Activated T-helper 17 cell treated with anti-CD3 and anti-CD28 coated beads, Interleukin-2, amount 50 U/mL, for 72 hours (primary cell): ENCODE results near the gene PTPA. TPM values are rescaled to one million over a fixed set of nuclear protein-coding genes. Genes with fewer than 3 reads are reported as not detected.

Experiments
- ATAC-seq: fragments of 150-1000 bp; cut with Tn5 transposase; replicated peaks from 2 replicates; pipeline ENCODE4 v1.10.0; 2021; ENCODE audit warnings: mild to moderate bottlenecking, moderate library complexity
- H3K27ac Mint-ChIP-seq: one replicate; pipeline ENCODE4 v1.8.0; 2022; ENCODE audit warnings: mixed read lengths
- H3K27me3 Mint-ChIP-seq: one replicate; pipeline ENCODE4 v1.8.0; 2022; ENCODE audit warnings: mixed read lengths
- H3K36me3 Mint-ChIP-seq: one replicate; pipeline ENCODE4 v1.8.0; 2022; ENCODE audit warnings: low read depth, mild to moderate bottlenecking, mixed read lengths
- H3K4me1 Mint-ChIP-seq: one replicate; pipeline ENCODE4 v1.8.0; 2022; ENCODE audit warnings: mixed read lengths
- H3K4me3 Mint-ChIP-seq: one replicate; pipeline ENCODE4 v1.8.0; 2022; ENCODE audit warnings: mild to moderate bottlenecking, mixed read lengths
- H3K9me3 Mint-ChIP-seq: one replicate; pipeline ENCODE4 v1.8.0; 2022; ENCODE audit warnings: mixed read lengths
- total RNA-seq, 2 donors: library from RNA; stranded (reverse); gene quantifications; one replicate each; pipeline ENCODE4 v1.2.3, GENCODE V29; 2022

PTPA gene
- total RNA-seq, 2 donors from 2014 or later, result 77.9 to 131 TPM

DNA sequence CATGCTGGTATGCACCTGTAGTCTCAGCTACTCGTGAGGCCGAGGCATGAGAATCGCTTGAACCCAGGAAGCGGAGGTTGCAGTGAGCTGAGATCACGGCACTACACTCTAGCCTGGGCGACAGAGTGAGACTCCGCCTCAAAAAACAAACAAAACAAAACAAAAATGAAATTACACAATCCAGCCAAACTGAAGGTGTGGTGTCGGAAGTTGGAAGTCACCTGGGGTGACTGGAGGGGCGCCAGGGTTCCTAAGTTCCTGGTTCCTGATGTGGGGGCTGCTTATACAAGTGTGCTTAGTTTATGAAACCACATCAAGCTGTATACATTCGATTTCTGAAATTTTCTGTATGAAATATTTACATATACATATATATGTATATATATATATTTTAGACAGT is 34.0 kb upstream of the PTPA start:
- no peaks in the 10 kb centered on the region for H3K36me3 Mint-ChIP-seq
- ATAC-seq, result no peak
- no peaks in the 10 kb centered on the region for H3K27me3 Mint-ChIP-seq
- peaks cover 5% of the 10 kb centered on the region for H3K4me1 Mint-ChIP-seq
- H3K4me3 Mint-ChIP-seq, result no peak overlapping the region
- H3K9me3 Mint-ChIP-seq, result no peaks in the 10 kb centered on the region
- H3K27ac Mint-ChIP-seq, result no peak overlapping the region

DNA sequence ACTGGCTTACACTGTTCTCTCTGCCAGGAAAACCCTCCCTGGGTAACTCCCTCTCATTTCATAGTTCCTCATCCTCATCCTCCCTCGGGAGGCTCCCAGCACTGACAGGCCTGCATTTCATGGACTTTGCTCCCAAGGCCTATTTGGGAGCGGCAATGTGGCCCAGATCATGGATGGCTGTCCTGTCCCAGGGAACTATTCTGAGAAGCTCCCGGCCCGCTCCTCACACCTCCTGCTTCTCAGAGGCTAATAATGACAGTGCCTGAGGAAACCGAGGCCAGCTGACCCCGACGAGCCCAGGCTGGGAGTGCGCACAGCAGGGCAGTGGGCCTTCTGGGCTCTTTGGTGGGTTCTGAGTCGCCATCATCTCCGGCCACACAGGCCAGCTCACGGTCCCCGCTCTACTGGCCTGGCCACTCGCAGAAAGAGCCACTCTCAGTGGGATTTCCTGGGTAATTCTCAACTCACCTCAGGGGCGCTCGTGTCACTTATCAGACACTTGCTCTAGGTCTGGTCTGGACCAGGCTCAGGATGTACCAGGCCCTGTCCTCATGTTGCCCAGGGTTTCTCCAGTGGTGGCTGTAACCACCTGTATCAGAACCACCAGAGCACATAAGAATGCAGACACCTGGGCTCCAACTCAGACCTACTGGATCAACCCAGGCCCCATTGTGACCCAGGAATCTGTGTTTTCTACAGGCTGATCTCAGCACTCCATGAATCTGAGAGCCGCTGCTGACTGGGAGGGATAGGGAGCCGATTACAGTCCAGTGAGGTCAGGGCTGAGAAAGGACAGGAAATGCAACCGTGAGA is 32.3 kb upstream of the PTPA start:
- Mint-ChIP-seq H3K4me3 (peak overlapping the region; percentile 94), H3K36me3 (no peaks in the 10 kb centered on the region), H3K27me3 (no peaks in the 10 kb centered on the region), H3K27ac (peak overlapping the region; percentile 54), H3K9me3 (no peaks in the 10 kb centered on the region), H3K4me1 (peaks cover 5% of the 10 kb centered on the region)
- no peak for ATAC-seq

DNA sequence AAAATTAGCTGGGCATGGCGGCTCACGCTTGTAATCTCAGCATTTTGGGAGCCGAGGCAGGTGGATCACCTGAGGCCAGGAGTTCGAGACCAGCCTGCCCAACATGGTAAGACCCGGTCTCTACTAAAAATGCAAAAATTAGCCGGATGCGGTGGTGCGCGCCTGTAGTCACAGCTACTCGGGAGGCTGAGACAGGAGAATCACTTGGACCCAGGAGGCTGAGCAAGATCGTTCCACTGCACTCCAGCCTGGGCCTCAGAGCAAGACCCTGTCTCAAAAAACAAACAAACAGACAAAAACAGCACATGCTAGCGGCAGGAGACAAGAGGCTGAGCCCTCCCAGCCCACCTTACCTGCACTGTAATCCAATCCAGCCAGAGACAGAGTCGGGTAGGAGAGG is 31.4 kb upstream of the PTPA start:
- Mint-ChIP-seq H3K27ac (no peak overlapping the region), H3K27me3 (no peaks in the 10 kb centered on the region), H3K36me3 (peaks cover under 1% of the 10 kb centered on the region), H3K4me1 (peaks cover 5% of the 10 kb centered on the region), H3K9me3 (no peaks in the 10 kb centered on the region), H3K4me3 (peak overlapping the region; percentile 94)
- no peak for ATAC-seq

- Mint-ChIP-seq H3K27me3 (no peaks in the 10 kb centered on the region), H3K27ac (peak overlapping the region; percentile 89), H3K9me3 (no peaks in the 10 kb centered on the region), H3K4me3 (peak overlapping the region; percentile 94), H3K4me1 (peaks cover 5% of the 10 kb centered on the region), H3K36me3 (peaks cover 4% of the 10 kb centered on the region)
- ATAC-seq, result no peak
Measured at GRCh38 chr9:129080298-129080600, 31.0 kb upstream of the PTPA start.

DNA sequence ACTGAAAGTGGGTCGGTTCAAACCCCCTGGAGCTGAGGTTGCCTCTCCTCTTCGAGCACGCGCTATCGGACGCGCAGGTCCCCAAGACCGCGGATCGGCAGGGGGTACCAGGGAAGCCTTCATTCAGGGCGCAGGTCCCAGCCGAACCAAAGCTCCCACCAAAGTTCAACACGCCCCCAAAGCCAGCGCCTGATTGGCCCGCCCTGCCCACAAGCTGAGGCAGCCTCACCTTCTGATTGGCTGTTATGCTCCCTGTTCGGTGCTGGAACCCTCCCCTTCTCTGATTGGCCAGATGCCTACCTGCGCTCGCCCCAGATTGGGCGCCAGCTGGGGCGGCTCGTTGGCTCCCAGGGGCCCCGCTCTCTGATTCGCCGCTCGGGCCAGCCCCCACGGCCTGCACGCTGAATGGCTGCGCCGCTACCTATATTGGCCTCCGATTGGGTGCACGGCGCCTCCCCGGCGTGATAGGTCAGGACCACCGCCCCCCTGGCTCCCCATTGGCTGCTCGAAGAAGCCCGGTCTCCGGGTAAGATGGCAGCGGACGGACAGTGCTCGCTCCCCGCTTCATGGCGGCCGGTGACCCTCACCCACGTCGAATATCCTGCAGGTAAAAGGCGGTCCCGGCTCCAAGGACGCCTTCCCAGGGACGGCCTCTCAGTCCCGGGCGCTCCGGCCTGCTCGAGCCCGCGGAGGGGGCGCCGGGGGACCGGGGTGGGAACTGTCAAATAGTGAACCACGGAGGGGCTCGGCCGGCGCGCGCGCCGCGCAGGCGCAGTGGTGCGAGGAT is 30.4 kb upstream of the PTPA start, which contains the start of gene DOLPP1:
Gene DOLPP1, plus strand, starts transcription at position 511 of the 787 bp plus-strand sequence. Its CDS starts 21 bp downstream, at position 532.
- Mint-ChIP-seq H3K27ac (peak within 1 kb of the TSS; percentile 89), H3K4me3 (peak within 1 kb of the TSS; percentile 94), H3K9me3 (no peaks in the 10 kb centered on the region), H3K36me3 (peaks cover 8% of the 10 kb centered on the region), H3K27me3 (no peaks in the 10 kb centered on the region), H3K4me1 (peaks cover under 1% of the 10 kb centered on the region)
- ATAC-seq, result peak; percentile 97

DNA sequence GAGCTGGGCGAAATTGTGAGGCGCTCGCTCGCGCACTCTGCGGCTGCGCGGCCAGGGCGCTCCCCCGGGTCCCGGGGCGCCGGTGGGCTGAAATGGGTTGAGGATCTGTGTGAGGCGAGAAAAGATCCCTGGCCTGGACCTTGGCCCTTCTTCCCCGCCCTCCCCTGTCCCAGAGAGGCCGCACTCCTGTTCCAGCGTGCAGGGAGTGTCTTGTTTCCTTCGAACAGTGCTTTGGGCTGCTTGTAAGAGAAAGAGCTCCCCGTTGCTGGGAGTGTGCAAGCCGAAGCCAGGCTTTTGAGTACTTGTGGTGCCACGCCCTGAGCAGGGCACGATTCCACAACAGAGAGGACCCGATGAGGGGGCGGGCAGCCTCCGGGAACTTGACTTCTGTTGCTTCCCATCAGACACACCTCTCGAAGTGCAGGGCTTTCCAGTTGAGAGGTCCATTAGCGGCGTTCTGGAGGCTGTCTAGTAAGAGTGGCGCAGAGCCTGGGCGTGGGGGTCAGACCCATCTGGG is 29.8 kb upstream of the PTPA start:
- no peak for ATAC-seq
- Mint-ChIP-seq H3K4me3 (peak overlapping the region; percentile 94), H3K36me3 (peaks cover 15% of the 10 kb centered on the region), H3K27me3 (no peaks in the 10 kb centered on the region), H3K9me3 (no peaks in the 10 kb centered on the region), H3K4me1 (no peaks in the 10 kb centered on the region), H3K27ac (peak overlapping the region; percentile 89)

DNA sequence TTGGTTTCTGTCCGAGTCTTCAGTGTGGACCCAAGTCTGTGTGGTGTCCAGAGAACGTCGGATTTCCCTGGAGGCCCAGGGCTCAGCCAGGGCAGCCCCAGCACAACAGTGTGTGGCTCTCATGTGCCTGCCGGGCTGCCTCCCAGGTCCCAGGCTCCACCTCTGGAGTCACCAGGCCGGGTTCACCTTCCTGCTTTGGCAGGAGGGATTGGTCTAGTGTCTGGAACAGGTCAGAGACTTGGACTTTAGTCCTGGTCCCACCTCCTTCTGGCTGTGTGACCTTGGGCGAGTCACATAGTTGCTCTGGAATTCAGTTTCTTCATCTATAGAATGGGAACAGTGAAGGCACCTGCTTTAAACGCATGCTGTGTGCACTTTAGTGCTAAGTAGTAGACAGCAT is 27.1 kb upstream of the PTPA start:
- no peak for ATAC-seq
- no peaks in the 10 kb centered on the region for H3K9me3 Mint-ChIP-seq
- peaks cover 33% of the 10 kb centered on the region for H3K36me3 Mint-ChIP-seq
- no peak overlapping the region for H3K4me3 Mint-ChIP-seq
- H3K27ac Mint-ChIP-seq, result no peak overlapping the region
- no peaks in the 10 kb centered on the region for H3K27me3 Mint-ChIP-seq
- H3K4me1 Mint-ChIP-seq, result no peaks in the 10 kb centered on the region

- Mint-ChIP-seq H3K9me3 (no peaks in the 10 kb centered on the region), H3K4me1 (no peaks in the 10 kb centered on the region), H3K36me3 (peaks cover 45% of the 10 kb centered on the region), H3K27ac (no peak overlapping the region), H3K4me3 (no peak overlapping the region), H3K27me3 (no peaks in the 10 kb centered on the region)
- ATAC-seq, result no peak
Measured at GRCh38 chr9:129089246-129089645, 22.0 kb upstream of the PTPA start.

- Mint-ChIP-seq H3K36me3 (peaks cover 15% of the 10 kb centered on the region), H3K27me3 (no peaks in the 10 kb centered on the region), H3K9me3 (no peaks in the 10 kb centered on the region), H3K4me3 (no peak overlapping the region), H3K4me1 (no peaks in the 10 kb centered on the region), H3K27ac (peak overlapping the region; percentile 78)
- no peak for ATAC-seq
Measured at GRCh38 chr9:129093602-129094386, 17.4 kb upstream of the PTPA start.

DNA sequence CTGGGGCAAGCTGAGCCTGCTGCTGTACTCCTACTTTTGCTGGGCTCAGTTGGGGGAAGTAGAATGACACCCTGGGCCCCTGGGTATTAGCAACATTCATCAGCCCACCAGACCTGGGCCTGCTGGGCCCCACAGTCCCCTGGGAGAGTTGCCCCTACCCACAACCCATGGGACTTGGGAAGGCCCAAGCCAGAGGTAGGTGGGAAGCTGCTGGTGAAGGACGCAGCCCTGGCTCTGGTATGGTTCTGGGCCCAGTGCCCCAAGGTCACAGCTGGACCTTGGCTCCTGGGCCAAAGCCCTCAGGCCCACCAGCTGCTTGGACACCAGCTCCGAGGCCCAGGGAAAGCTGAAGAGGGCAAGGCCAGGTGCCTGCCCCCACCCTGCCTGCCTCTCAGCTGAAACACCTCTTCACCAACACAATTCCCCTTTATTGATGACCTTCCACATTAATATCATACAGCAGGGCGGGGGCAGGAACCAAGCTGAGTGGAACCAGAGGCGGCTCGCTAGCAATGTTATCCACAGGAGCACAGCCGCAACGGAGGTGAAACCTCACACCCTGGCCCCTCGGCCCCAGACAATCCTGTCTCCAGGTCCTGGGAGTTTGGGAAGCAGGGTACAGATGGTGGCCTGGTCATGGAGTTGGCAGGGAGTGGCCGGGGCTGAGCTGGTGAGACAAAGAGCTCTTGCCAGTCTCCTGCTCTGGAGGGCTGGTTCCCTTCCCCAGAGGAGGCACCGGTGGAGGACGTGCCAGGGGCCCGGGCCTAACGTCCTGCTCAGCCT is 16.6 kb upstream of the PTPA start:
- Mint-ChIP-seq H3K36me3 (peaks cover 12% of the 10 kb centered on the region), H3K27ac (no peak overlapping the region), H3K9me3 (no peaks in the 10 kb centered on the region), H3K4me1 (no peaks in the 10 kb centered on the region), H3K27me3 (no peaks in the 10 kb centered on the region), H3K4me3 (no peak overlapping the region)
- no peak for ATAC-seq

DNA sequence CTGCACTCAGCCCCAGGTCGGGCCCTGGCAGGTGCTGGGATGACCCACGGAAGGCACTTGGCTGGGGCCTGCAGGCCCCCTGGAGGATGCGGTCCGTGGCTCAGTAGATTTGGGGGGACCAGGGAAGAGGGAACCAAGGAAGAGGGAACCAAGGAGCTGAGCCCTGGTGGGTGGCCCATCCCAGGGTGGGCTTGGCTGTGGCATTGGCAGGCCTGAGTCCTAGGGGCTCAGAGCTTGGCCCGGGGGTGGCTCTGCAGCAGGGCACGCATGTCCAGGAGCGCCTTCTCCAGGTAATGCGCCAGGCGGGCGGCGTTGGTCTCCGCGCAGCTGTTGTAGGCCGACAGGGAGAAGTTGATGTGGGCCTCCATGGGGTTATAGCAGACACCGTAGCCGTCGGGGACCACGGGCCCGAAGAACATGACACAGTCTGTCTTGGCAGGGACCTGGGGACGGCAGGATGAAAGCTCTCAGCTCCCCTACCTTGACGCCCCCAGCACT is 16.0 kb upstream of the PTPA start:
- ATAC-seq, result no peak
- Mint-ChIP-seq H3K4me3 (no peak overlapping the region), H3K27me3 (no peaks in the 10 kb centered on the region), H3K27ac (no peak overlapping the region), H3K36me3 (peaks cover 6% of the 10 kb centered on the region), H3K9me3 (no peaks in the 10 kb centered on the region), H3K4me1 (no peaks in the 10 kb centered on the region)

DNA sequence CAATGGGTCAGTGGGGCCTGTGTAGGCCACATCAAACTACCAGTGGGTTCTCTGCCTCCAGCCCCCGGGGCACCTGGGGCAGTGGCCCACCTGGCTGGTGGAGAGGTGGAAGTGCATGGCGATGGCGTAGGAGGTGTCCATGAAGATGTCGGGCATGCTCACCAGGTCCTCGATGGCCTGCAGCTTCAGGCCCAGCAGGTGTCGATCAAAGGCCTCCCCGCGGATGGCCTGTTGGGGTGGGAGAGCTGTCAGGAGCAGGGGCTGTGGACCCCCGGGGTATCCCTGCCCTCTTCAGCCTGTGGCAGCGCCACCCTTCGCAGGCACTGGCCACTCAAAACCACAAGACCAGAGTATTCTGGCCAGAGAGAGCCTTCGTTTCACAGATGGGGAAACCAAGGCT is 15.3 kb upstream of the PTPA start:
- no peak overlapping the region for H3K27ac Mint-ChIP-seq
- no peaks in the 10 kb centered on the region for H3K9me3 Mint-ChIP-seq
- no peaks in the 10 kb centered on the region for H3K36me3 Mint-ChIP-seq
- no peaks in the 10 kb centered on the region for H3K4me1 Mint-ChIP-seq
- H3K27me3 Mint-ChIP-seq, result no peaks in the 10 kb centered on the region
- ATAC-seq, result no peak
- H3K4me3 Mint-ChIP-seq, result no peak overlapping the region

DNA sequence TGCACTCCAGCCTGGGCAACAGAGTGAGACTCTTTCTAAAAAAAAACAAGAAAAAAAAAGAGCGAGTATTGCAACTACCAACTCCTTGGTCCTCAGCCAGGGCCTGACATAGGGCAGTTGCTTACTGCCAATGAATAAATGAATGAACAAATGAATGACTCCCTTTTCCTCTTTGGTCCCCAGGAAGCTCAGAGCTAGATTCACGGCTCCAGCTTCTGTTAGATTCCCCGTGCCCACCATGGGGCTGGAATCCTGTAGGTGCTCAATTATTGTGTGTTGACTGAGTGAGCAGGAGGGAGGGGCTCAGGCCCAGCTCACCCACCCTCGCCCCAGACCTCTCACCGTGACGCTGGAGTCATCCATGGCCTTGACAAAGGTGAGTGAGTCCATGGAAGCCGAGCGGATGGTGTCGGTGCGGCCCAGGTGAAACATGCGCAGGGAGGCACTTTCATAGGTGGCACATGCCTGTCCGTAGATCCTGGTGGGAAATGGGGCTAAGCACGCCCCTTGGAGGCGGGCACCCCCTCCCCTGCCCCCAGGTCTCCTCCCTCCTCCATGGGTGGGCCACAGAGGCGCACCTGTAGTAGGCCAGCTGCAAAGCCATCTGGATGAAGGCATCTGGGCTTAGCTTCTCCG is 13.4 kb upstream of the PTPA start:
- H3K27ac Mint-ChIP-seq, result no peak overlapping the region
- no peaks in the 10 kb centered on the region for H3K9me3 Mint-ChIP-seq
- H3K36me3 Mint-ChIP-seq, result no peaks in the 10 kb centered on the region
- no peaks in the 10 kb centered on the region for H3K4me1 Mint-ChIP-seq
- no peak for ATAC-seq
- no peaks in the 10 kb centered on the region for H3K27me3 Mint-ChIP-seq
- no peak overlapping the region for H3K4me3 Mint-ChIP-seq
